HFF-Myc (cell line): Measurements from ENCODE around the gene ANKS1A.

Source experiments
- DNase-seq: peaks from one replicate; pipeline ENCODE4 v3.0.0-alpha.2; 2011; ENCODE audit warnings: low read depth; ENCODE audit errors: extremely low read depth
- H3K4me3 ChIP-seq: replicated peaks from 2 replicates; pipeline ENCODE4 v1.5.1; 2011; ENCODE audit warnings: low read depth, mild to moderate bottlenecking, control low read depth, low read length
- CTCF ChIP-seq: IDR thresholded peaks from 2 replicates; pipeline ENCODE4 v1.5.1; 2012; ENCODE audit warnings: mild to moderate bottlenecking, low read depth, low read length, control low read depth; ENCODE audit errors: missing control alignments

The ANKS1A gene

GRCh38 chr6:35082733-35083403 lies 193.8 kb downstream of the ANKS1A start:
- no peak overlapping the region for H3K4me3 ChIP-seq
- no peak for TF ChIP-seq CTCF
- no peak for DNase-seq

- no peak for DNase-seq
Observed at GRCh38 chr6:35083507-35083906, 194.5 kb downstream of the ANKS1A start.

GRCh38 chr6:35084041-35084491 lies 195.0 kb downstream of the ANKS1A start:
- no peak for DNase-seq
- no peak for TF ChIP-seq CTCF
- H3K4me3 ChIP-seq: no peak overlapping the region

More at GRCh38 chr6:35083507-35083906, 194.5 kb downstream of the ANKS1A start:
- TF ChIP-seq CTCF: no peak
- no peak overlapping the region for H3K4me3 ChIP-seq

GRCh38 chr6:35084511-35085203 lies 195.6 kb downstream of the ANKS1A start:
- no peak for TF ChIP-seq CTCF
- DNase-seq: no peak
- no peak overlapping the region for H3K4me3 ChIP-seq

GRCh38 chr6:35085359-35086281 lies 196.6 kb downstream of the ANKS1A start:
- H3K4me3 ChIP-seq: no peak overlapping the region
- no peak for DNase-seq
- TF ChIP-seq CTCF: no peak

- no peak overlapping the region for H3K4me3 ChIP-seq
- no peak for DNase-seq
- TF ChIP-seq CTCF: no peak
Observed at GRCh38 chr6:35086282-35086632, 197.2 kb downstream of the ANKS1A start.
